HG02938 (cell line): ENCODE results near the gene INTU.
A peak's percentile ranks its signal among the peaks of the same experiment; 100 is the strongest.

ENCODE experiments used
- ATAC-seq: cut with Tn5 transposase; IDR thresholded peaks from one replicate; pipeline ENCODE4 v1.9.1; 2021; ENCODE audit warnings: mild to moderate bottlenecking, moderate library complexity; ENCODE audit not compliant: unreplicated experiment

Gene INTU

DNA sequence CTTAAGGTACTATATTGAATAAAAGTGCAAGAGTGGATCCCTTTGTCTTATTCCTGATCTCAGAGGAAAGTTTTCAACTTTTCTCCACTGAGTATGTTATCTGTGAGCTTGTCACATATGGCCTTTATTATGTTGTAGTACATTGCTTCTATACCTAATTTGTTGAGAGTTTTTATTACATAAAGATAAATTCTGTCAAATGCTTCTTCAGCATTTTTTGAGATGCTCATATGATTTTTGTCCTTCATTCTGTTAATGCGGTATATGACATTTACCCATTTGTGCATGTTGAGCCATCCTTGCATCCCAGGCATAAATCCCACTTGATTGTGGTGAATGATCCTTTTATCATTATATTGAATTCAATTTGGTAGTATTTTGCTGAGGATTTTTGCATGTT lies 108.5 kb downstream of the INTU start:
- no peak for ATAC-seq

DNA sequence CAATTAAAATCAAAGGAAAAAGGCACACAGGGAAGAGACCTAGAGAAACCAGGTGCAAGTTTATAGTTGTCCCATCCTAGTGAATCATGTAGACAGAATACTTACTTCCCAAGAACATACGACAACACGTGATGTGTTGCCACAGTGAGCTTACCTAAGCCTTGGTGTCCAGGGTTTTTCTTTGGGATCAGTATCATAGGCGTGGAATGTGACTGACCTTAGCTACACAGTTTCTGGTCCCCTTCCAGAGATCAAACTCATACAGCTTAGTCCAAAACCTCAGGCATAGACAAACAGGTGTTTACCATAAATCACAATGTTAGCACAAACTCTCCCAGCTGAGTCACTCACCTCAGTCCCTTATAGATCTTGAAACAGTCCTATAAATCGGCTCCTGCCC lies 115.1 kb downstream of the INTU start:
- no peak for ATAC-seq

DNA sequence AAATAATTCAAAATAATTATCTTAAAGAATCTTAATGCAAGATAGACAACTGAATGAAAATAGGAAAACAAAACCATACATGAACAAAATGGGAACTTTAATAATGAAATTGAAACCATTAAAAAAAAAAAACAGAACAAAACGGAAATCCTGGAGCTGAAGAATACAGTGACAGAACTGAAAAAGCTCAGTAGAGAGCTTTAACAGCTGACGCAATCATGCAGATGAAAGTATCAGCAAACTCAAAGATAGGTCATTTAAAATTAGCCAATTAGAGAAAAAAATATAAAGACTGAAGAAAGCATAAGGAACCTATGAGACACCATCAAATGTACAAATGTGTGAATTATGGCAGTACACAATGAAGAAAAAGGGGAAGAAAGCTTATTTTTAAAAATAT lies 116.2 kb downstream of the INTU start:
- no peak for ATAC-seq

DNA sequence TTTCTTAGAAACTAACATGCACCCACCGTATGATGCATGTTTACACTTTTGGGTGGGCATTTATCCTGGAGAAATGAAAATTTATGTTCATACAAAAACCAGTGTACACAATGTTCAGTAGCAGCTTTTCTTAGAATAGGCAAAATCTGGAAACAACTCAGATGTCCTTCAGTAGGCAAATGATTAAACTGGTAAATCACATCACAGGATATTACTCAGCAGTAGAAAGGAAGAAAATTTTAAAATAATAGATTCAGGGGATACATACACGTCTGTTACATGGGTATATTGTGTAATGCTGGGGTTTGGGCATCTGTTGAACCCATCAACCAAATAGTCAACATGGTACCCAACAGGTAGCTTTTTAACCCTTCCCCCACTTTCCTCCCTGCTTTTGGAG lies 124.1 kb downstream of the INTU start:
- ATAC-seq: no peak

DNA sequence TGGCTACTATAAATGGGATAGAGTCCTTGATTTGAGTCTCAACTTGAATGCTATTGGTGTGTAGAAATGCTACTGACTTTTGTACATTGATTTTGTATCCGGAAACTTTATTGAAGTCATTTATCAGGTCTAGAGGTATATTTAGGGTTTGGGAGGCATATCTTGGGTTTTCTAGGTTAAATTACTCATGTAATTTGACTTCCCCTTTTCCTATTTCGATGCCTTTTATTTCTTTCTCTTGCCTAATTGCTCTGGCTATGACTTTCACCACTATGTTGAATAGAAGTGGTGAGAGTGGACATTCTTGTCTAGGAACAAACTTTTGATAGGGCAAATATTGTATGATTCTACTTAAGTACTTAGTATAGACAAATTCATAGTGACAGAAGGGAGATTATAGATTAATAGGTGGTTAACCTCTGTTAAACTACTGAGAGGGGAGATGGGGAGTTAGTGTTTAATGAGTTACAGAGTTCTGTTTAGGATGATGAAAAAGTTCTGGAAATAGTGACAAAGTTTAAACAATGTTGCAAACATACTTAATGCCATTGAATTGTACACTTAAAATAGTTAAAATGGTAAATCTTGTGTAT lies 126.6 kb downstream of the INTU start:
- ATAC-seq: peak; percentile 85

DNA sequence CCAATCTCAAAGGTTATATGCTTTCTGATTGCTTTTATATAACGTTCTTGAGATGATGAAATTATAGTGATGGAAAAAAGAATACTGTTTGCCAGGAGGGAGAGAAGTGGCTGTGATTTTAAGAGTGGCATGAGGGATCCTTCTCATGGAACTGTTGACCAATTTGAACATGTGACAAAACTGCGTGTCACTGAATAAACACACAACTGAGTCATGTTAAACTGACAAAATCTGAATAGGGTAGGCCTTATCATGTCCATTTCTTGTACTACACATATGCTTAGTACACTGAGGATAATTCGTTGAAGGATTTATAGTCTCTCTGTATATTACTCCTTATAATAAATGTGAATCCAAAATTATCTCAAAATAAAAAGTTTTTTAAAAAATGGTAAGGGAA lies 127.1 kb downstream of the INTU start:
- no peak for ATAC-seq

DNA sequence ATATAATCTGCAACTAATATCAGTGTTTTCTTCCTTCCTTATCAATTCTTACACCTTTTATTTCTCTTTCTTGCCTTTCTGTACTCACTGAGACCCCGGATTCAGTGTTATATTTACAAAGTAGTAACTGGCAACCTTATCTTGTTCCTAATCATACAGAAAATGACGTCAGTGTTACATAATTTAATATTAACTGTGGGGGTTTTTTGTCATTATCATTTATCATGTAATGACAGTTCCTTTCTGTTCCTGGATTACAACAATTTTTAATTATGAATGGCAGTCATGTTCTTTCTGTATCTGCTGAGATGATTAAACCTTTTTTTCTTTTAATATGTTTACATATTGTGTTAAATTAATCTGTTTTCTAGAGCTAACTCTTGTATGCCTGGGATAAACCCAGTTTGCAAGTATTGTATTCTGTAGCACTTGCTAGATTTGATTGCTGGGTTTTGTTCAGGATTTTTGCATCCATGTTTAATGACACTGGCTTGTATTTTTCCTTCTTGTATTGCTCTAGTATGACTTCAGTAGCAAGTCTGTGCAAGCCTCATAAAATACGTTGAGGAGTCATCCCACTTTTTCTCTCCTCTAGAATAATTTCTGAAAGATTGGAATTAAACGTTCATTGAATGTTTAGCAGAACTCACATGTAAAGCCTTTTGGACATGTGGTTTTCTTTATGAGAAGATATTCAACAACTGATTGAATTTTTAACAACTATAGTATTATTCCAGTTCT lies 138.9 kb downstream of the INTU start:
- no peak for ATAC-seq

DNA sequence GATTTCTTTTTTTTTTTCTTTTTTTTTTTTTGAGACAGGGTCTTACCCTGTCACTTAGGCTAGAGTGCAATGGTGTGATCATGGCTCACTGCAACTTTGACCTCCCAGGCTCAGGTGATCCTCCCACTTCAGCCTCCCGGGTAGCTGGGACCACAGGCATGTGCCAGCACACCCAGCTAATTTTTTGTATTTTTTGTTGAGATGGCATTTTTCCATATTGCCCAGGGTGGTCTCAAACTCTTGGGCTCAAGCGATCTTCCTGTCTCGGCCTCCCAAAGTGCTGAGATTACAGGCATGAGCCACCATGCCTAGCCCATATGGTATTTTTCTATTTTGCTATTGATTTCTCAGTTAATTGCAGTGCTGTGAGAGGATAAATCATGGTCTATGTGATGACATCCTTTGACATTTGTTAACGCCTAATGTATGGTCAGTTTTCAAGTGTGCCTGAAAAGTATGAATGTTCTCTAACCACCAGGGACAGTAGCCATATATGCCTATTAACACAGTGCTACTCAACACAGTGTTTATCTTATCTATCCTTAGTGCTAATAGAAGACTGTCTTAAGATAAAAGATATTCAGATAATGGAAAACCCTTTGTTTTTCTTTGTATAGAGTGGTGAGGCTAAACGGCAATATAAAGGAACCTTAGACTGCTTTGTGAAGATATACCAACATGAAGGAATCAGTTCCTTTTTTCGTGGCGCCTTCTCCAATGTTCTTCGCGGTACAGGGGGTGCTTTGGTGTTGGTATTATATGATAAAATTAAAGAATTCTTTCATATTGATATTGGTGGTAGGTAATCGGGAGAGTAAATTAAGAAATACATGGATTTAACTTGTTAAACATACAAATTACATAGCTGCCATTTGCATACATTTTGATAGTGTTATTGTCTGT lies 140.3 kb downstream of the INTU start:
- ATAC-seq: no peak

DNA sequence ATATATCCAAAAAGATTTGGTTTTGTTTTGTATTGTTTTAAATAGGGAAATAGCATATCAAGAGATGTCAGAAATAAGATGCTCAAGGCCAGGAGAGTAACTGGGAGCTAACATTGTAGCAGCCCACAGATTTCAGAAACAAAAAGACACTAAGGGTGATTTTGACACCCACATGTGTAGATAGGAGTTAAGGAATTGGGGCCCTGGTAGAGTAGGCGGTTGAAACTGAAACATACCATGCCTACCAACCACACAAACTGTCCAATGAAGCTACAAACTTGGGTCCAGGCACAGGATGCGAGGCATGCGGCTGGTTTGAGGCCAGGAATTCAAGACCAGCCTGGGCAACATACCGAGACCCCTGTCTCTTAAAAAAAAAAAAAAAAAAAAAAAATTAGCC lies 143.1 kb downstream of the INTU start:
- ATAC-seq: no peak
